ENCODE data around the gene LRRC3B.
"Not testable (repeated sequence)": the region's sequence is repeated elsewhere in the genome, so short reads cannot be mapped to it uniquely, and the experiment has no call there.

Gene LRRC3B

DNA sequence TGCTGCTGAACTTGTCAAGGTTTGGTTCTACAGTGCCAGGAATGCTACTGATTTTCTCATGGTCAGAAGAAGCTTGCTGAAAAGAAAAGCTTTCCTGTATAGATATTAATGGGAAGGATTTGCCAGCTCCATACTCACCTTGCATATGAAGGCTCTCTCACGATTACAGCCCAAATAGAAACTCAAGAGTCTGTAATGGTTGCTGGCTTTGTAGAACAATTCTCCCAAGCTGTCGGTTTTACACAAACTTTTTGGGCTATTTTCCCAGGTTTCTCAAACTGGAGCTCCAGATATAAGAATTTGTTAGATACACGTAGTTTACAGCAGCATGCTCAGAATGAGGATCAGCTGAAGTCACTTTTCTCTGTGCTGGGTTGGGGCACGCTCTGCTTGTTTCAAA, 30.1 kb upstream of the LRRC3B start:
- no peak overlapping the region for H3K9ac ChIP-seq
- no peaks in the 10 kb centered on the region for H3K27me3 ChIP-seq (ENCODE audit: insufficient read depth, low read depth)
- no peaks in the 10 kb centered on the region for H3K79me2 ChIP-seq (ENCODE audit: insufficient read depth, low read depth)
- TF ChIP-seq, protein P1, sequence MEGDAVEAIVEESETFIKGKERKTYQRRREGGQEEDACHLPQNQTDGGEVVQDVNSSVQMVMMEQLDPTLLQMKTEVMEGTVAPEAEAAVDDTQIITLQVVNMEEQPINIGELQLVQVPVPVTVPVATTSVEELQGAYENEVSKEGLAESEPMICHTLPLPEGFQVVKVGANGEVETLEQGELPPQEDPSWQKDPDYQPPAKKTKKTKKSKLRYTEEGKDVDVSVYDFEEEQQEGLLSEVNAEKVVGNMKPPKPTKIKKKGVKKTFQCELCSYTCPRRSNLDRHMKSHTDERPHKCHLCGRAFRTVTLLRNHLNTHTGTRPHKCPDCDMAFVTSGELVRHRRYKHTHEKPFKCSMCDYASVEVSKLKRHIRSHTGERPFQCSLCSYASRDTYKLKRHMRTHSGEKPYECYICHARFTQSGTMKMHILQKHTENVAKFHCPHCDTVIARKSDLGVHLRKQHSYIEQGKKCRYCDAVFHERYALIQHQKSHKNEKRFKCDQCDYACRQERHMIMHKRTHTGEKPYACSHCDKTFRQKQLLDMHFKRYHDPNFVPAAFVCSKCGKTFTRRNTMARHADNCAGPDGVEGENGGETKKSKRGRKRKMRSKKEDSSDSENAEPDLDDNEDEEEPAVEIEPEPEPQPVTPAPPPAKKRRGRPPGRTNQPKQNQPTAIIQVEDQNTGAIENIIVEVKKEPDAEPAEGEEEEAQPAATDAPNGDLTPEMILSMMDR (conservative IDR thresholded peaks at IDR 0.05; ENCODE audit: low read depth, low read length): no peak
- no peaks in the 10 kb centered on the region for H3K36me3 ChIP-seq (ENCODE audit: insufficient read depth)
- H3K27ac ChIP-seq: no peak overlapping the region
- H3K4me3 ChIP-seq (IDR thresholded peaks at IDR 0.05; ENCODE audit: insufficient read depth, low read depth, low read length): no peak overlapping the region
- H4K20me1 ChIP-seq (ENCODE audit: insufficient read depth): no peaks in the 10 kb centered on the region
- no peak overlapping the region for H2AFZ ChIP-seq (ENCODE audit: low read depth)
- H3K4me2 ChIP-seq: no peak overlapping the region
- H3K4me1 ChIP-seq (ENCODE audit: low read depth, poor library complexity, severe bottlenecking): no peaks in the 10 kb centered on the region

DNA sequence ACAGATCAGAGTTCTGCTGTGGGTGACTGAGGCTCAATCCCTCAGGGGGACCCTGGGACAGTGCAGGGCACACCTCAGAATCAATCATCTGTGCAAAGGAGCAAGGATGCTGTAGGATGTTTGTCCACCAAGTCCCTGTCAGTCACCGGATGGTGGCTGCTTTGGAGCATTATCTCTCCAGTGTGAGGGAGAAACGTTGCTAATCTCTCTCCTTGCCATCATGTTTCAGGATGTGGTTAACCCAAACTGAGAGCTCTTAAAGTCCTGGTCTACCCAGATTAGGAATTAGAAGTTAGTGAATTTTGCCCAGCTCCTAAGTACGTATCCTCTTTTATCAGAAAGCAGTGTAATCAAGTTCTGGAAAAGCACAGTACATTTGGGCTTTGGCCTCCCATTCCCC, 26.2 kb upstream of the LRRC3B start:
- Histone ChIP-seq H3K4me1 (ENCODE audit: low read depth, poor library complexity, severe bottlenecking) (no peaks in the 10 kb centered on the region), H3K4me2 (no peak overlapping the region), H3K79me2 (ENCODE audit: insufficient read depth, low read depth) (no peaks in the 10 kb centered on the region), H3K27me3 (ENCODE audit: insufficient read depth, low read depth) (no peaks in the 10 kb centered on the region), H3K4me3 (IDR thresholded peaks at IDR 0.05; ENCODE audit: insufficient read depth, low read depth, low read length) (no peak overlapping the region), H2AFZ (ENCODE audit: low read depth) (no peak overlapping the region), H3K27ac (no peak overlapping the region), H3K9ac (no peak overlapping the region), H4K20me1 (ENCODE audit: insufficient read depth) (no peaks in the 10 kb centered on the region), H3K36me3 (ENCODE audit: insufficient read depth) (no peaks in the 10 kb centered on the region)
- TF ChIP-seq, protein P1 (conservative IDR thresholded peaks at IDR 0.05; ENCODE audit: low read depth, low read length): no peak

DNA sequence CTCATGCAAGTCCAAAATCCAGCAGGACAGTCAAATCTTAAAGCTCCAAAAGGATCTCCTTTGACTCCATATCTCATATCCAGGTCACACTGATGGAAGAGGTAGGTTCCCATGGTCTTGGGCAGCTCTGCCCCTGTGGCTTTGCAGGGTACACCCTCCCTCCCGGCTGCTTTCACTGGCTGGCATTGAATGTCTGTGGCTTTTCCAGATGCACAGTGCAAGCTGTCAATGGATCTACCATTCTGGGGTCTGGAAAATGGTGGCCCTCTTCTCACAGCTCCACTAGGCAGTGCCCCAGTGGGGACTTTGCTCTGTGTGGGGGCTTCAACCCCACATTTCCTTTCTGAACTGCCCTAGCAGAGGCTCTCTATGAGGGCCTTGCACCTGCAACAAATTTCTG, 19.3 kb upstream of the LRRC3B start:
- not testable (repeated sequence) for H3K4me1 ChIP-seq (ENCODE audit: low read depth, poor library complexity, severe bottlenecking); H3K27me3 ChIP-seq (ENCODE audit: insufficient read depth, low read depth); H2AFZ ChIP-seq (ENCODE audit: low read depth); H3K36me3 ChIP-seq (ENCODE audit: insufficient read depth); H3K27ac ChIP-seq; H3K9ac ChIP-seq; H3K4me2 ChIP-seq; H3K79me2 ChIP-seq (ENCODE audit: insufficient read depth, low read depth); H4K20me1 ChIP-seq (ENCODE audit: insufficient read depth); H3K4me3 ChIP-seq (IDR thresholded peaks at IDR 0.05; ENCODE audit: insufficient read depth, low read depth, low read length)

DNA sequence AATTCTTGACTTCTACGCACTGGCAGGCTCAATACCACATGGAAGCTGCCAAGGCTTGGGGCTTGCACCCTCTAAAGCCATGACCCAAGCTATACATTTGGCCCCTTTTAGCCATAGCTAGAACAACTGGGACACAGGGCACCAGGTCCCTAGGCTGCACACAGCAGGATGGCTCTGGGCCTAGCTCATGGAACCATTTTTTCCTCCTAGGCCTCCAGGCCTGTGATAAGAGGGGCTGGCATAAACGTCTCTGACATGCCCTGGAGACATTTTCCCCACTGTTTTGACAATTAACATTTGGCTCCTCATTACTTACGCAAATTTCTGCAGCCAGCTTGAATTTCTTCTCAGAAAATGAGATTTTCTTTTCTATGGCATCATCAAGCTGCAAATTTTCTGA, 18.8 kb upstream of the LRRC3B start:
- H3K4me3 ChIP-seq (IDR thresholded peaks at IDR 0.05; ENCODE audit: insufficient read depth, low read depth, low read length); H3K4me2 ChIP-seq; H3K79me2 ChIP-seq (ENCODE audit: insufficient read depth, low read depth); H3K27ac ChIP-seq; H2AFZ ChIP-seq (ENCODE audit: low read depth); H3K9ac ChIP-seq; H3K27me3 ChIP-seq (ENCODE audit: insufficient read depth, low read depth); H4K20me1 ChIP-seq (ENCODE audit: insufficient read depth); H3K36me3 ChIP-seq (ENCODE audit: insufficient read depth); H3K4me1 ChIP-seq (ENCODE audit: low read depth, poor library complexity, severe bottlenecking): not testable (repeated sequence)

DNA sequence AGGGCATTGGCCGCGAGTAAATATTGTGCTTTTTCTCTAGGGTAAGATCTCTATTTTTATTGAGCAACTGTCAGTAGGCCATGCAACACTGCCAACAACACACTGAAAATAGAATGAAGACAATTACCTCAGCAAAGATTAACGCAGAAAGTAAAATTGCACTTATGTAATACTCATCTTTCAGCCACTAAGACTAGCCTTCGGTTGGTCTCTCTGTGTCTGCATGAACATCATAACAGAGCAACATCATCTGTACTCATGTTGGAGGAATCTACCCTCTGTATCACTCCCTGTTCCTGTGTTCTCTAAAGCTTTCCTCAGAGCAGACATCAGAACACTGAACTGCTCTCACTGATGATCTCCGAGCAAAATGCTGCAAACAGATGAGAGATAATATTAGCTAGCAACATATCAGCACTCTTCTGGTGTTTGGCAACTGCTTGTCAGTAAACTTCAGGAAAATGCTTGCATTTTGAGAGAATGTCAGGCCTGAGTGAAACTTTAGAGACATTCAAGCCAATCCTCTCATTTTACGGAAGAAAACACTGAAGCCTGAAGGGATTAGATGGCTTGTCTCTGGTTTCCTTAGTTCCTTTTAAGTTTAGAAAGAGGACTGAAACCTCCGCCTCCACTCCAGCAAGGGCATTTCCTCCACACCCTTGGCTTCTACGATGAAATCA, 8.4 kb upstream of the LRRC3B start:
- H4K20me1 ChIP-seq (ENCODE audit: insufficient read depth): no peaks in the 10 kb centered on the region
- TF ChIP-seq, protein P1 (conservative IDR thresholded peaks at IDR 0.05; ENCODE audit: low read depth, low read length): no peak
- no peak overlapping the region for H3K27ac ChIP-seq
- H3K4me3 ChIP-seq (IDR thresholded peaks at IDR 0.05; ENCODE audit: insufficient read depth, low read depth, low read length): no peak overlapping the region
- no peaks in the 10 kb centered on the region for H3K4me1 ChIP-seq (ENCODE audit: low read depth, poor library complexity, severe bottlenecking)
- H2AFZ ChIP-seq (ENCODE audit: low read depth): no peak overlapping the region
- no peaks in the 10 kb centered on the region for H3K79me2 ChIP-seq (ENCODE audit: insufficient read depth, low read depth)
- H3K4me2 ChIP-seq: no peak overlapping the region
- H3K27me3 ChIP-seq (ENCODE audit: insufficient read depth, low read depth): no peaks in the 10 kb centered on the region
- H3K36me3 ChIP-seq (ENCODE audit: insufficient read depth): no peaks in the 10 kb centered on the region
- H3K9ac ChIP-seq: no peak overlapping the region
